HEK293T (cell line): ENCODE results near the gene ZNF813.
"Not testable (repeated sequence)": the region's sequence is repeated elsewhere in the genome, so short reads cannot be mapped to it uniquely, and the experiment has no call there.

Experiments
- CTCF ChIA-PET: fragments of 350-600 bp; formaldehyde crosslinking; extraction: SDS; loops from one replicate; lab custom pipeline; 2021; ENCODE audit warnings: antibody characterized with exemption, inconsistent platforms; lab: Yijun Ruan, JAX
- POLR2A ChIA-PET: fragments of 350-600 bp; formaldehyde crosslinking; extraction: SDS; loops from one replicate; lab custom pipeline; 2020; ENCODE audit warnings: antibody characterized with exemption, inconsistent platforms; lab: Yijun Ruan, JAX
- DNase-seq: peaks from one replicate; pipeline ENCODE4 v3.0.0; 2012; ENCODE audit warnings: mixed read lengths; ENCODE audit errors: extremely low spot score
- ARNT ChIP-seq: fragments of 450-650 bp; IDR thresholded peaks from 2 replicates; pipeline ENCODE4 v1.6.1; 2017; ENCODE audit warnings: mild to moderate bottlenecking
- BHLHE40 ChIP-seq: fragments of 450-650 bp; IDR thresholded peaks from 2 replicates; pipeline ENCODE4 v1.6.1; 2016; ENCODE audit warnings: mild to moderate bottlenecking, moderate library complexity, borderline replicate concordance
- CTBP1 ChIP-seq: fragments of 450-650 bp; IDR thresholded peaks from 2 replicates; pipeline ENCODE4 v1.6.1; 2016; ENCODE audit warnings: borderline replicate concordance
- ELF4 ChIP-seq: fragments of 450-650 bp; IDR thresholded peaks from 2 replicates; pipeline ENCODE4 v1.6.1; 2017; ENCODE audit warnings: antibody characterized with exemption
- FOXA1 ChIP-seq: fragments of 450-650 bp; IDR thresholded peaks from 2 replicates; pipeline ENCODE4 v1.6.1; 2016; ENCODE audit warnings: mild to moderate bottlenecking
- FOXK2 ChIP-seq: fragments of 450-650 bp; IDR thresholded peaks from 2 replicates; pipeline ENCODE4 v1.6.1; 2016; ENCODE audit warnings: mild to moderate bottlenecking
- FOXM1 ChIP-seq: fragments of 450-650 bp; IDR thresholded peaks from 2 replicates; pipeline ENCODE4 v1.6.1; 2017; ENCODE audit warnings: mild to moderate bottlenecking, borderline replicate concordance
- HDGF ChIP-seq: fragments of 450-650 bp; IDR thresholded peaks from 2 replicates; pipeline ENCODE4 v1.6.1; 2017; ENCODE audit warnings: antibody characterized with exemption, borderline replicate concordance
- L3MBTL2 ChIP-seq: fragments of 450-650 bp; conservative IDR thresholded peaks from 2 replicates; pipeline ENCODE4 v1.6.1; 2016; ENCODE audit warnings: mild to moderate bottlenecking
- LEF1 ChIP-seq: fragments of 450-650 bp; IDR thresholded peaks from 2 replicates; pipeline ENCODE4 v1.6.1; 2017; ENCODE audit warnings: mild to moderate bottlenecking, borderline replicate concordance
- NFRKB ChIP-seq: fragments of 450-650 bp; IDR thresholded peaks from 2 replicates; pipeline ENCODE4 v1.6.1; 2016; ENCODE audit warnings: mild to moderate bottlenecking, moderate library complexity
- PKNOX1 ChIP-seq: fragments of 450-650 bp; IDR thresholded peaks from 2 replicates; pipeline ENCODE4 v1.6.1; 2016
- SP1 ChIP-seq: fragments of 450-650 bp; IDR thresholded peaks from 2 replicates; pipeline ENCODE4 v1.6.1; 2017
- SUZ12 ChIP-seq: fragments of 450-650 bp; IDR thresholded peaks from 2 replicates; pipeline ENCODE4 v1.6.1; 2016; ENCODE audit warnings: mild to moderate bottlenecking
- TARDBP ChIP-seq: fragments of 450-650 bp; IDR thresholded peaks from 2 replicates; pipeline ENCODE4 v1.6.1; 2016
- ZNF384 ChIP-seq: fragments of 450-650 bp; IDR thresholded peaks from 2 replicates; pipeline ENCODE4 v1.6.1; 2016

ZNF813 gene

GRCh38 chr19:53432088-53432661 lies 35.4 kb upstream of the ZNF813 start:
- TF ChIP-seq LEF1 (no peak), FOXK2 (no peak), L3MBTL2 (0 out of 2 replicates have a peak, but pooled peaks have one; percentile 38)
- POLR2A ChIA-PET: no interaction called here
- CTCF ChIA-PET: no interaction called here
- peak; percentile 15 for DNase-seq

DNA sequence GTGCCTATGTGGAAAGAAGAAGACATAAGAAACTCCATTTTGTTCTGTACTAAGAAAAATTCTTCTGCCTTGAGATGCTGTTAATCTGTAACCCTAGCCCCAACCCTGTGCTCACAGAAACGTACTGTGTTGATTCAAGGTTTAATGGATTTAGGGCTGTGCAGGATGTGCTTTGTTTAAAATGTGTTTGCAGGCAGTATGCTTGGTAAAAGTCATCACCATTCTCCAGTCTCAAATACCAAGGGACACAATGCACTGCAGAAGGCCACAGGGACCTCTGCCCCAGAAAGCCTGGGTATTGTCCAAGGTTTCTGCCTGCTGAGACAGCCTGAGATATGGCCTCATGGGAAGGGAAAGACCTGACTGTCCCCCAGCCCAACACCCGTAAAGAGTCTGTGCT lies 23.7 kb upstream of the ZNF813 start:
- CTCF ChIA-PET, DNase-seq, POLR2A ChIA-PET: not testable (repeated sequence)

- POLR2A ChIA-PET, DNase-seq, CTCF ChIA-PET: not testable (repeated sequence)
Observed at GRCh38 chr19:53447196-53447595, 20.3 kb upstream of the ZNF813 start.

- no peak for DNase-seq
- CTCF ChIA-PET: no interaction called here
- no peak for TF ChIP-seq CTBP1
- TF ChIP-seq FOXK2: no peak
- no peak for TF ChIP-seq BHLHE40
- POLR2A ChIA-PET: no interaction called here
Observed at GRCh38 chr19:53455828-53456227, 11.7 kb upstream of the ZNF813 start.

DNA sequence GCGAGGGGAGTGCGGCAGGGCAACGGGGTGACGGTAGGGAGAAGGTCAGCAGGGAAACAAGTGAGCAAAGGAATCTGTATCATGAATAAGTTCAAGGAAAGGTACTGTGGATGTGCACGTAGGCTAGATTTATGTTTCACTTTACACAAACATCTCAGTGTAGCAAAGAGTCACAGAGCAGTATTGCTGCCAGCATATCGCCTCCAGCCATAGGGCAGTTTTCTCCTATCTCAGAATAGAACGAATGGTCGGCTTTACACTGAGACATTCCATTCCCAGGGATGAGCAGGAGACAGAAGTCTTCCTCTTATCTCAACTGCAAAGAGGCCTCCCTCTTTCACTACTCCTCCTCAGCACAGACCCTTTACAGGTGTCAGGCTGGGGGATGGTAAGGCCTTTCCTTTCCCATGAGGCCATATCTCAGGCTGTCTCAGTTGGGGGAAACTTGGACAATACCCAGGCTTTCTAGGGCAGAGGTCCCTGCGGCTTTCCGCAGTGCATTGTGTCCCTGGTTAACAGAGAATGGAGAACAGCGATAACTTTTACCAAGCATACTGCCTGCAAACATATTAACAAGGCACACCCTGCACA lies 7.3 kb upstream of the ZNF813 start:
- DNase-seq, POLR2A ChIA-PET, CTCF ChIA-PET: not testable (repeated sequence)

- ChIA-PET POLR2A (no interaction called here), CTCF (no interaction called here)
- DNase-seq: no peak
- TF ChIP-seq LEF1: no peak
- TF ChIP-seq CTBP1: no peak
Observed at GRCh38 chr19:53461866-53462265, 5.7 kb upstream of the ZNF813 start.

DNA sequence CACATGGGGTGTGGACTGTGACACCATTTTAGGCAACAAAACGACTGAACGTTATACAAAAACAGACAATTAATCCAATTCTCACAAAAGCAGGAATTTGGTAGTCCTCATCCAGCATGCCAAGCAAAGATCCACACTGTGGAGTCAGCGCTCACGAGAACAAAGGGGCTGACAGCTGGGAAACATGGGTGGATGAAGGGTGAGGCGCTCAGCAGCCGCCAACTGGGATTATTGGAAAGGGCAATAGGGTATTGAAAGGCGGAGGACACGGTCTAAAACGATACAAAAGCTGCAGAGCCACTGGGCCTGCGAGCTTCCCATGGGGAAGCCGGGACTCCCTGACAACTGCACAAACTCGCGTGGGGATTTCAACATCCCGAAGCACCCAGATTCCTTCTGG lies 4.7 kb upstream of the ZNF813 start:
- no peak for DNase-seq
- ChIA-PET CTCF (no interaction called here), POLR2A (no interaction called here)
- no peak for TF ChIP-seq HDGF
- no peak for TF ChIP-seq FOXM1
- no peak for TF ChIP-seq ZNF384
- TF ChIP-seq SUZ12: no peak
- TF ChIP-seq PKNOX1: no peak
- TF ChIP-seq ELF4: no peak
- TF ChIP-seq FOXA1: no peak
- TF ChIP-seq ARNT: no peak
- no peak for TF ChIP-seq FOXK2
- TF ChIP-seq L3MBTL2: no peak
- no peak for TF ChIP-seq LEF1

DNA sequence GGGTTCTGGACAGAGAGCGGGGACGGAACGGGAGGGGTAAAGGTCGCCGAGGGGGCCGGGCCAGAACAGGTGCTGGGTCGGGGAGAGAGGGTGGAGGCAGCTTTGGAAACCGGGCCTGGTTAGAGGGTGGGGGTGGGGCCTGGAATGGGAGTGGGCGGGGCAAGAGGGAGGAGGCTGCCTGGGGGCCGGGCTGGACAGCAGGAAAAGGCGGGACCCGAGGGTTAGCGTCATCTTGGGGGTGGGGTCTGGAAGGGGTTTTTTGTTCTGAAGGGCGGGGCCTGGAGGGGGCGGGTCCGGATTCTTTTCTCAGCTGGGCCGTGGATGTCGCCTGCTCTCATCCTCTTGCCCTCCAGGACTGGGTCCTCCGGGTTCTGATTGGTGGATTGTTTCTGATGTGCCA lies 4.3 kb upstream of the ZNF813 start:
- POLR2A ChIA-PET: no interaction called here
- no peak for TF ChIP-seq LEF1
- TF ChIP-seq SUZ12: no peak
- TF ChIP-seq PKNOX1: no peak
- no peak for TF ChIP-seq SP1
- TF ChIP-seq ZNF384: no peak
- TF ChIP-seq FOXM1: no peak
- TF ChIP-seq TARDBP: no peak
- no peak for TF ChIP-seq L3MBTL2
- TF ChIP-seq HDGF: no peak
- TF ChIP-seq ELF4: no peak
- no peak for TF ChIP-seq BHLHE40
- TF ChIP-seq FOXK2: no peak
- TF ChIP-seq NFRKB: no peak
- no peak for TF ChIP-seq FOXA1
- no peak for TF ChIP-seq CTBP1
- no peak for TF ChIP-seq ARNT
- DNase-seq: no peak
- CTCF ChIA-PET: no interaction called here
